Activated CD4-positive, alpha-beta T cell treated with anti-CD3 and anti-CD28 coated beads for 4 hours (primary cell): Measurements from ENCODE around the gene SPNS2.

Experiments used
- DNase-seq, 2 donors: peaks; one replicate each; pipeline ENCODE4 v3.0.0-alpha.2; 2020

Gene SPNS2

GRCh38 chr17:4539025-4539424 is 40.3 kb downstream of the SPNS2 start:
- no peak for DNase-seq

- DNase-seq: no peak
These were observed 41.0 kb downstream of the SPNS2 start for GRCh38 chr17:4539576-4540223.

GRCh38 chr17:4540224-4540651 is 41.6 kb downstream of the SPNS2 start:
- no peak for DNase-seq

GRCh38 chr17:4540687-4541327 is 42.1 kb downstream of the SPNS2 start:
- no peak for DNase-seq

- no peak for DNase-seq
These were observed 42.8 kb downstream of the SPNS2 start for GRCh38 chr17:4541328-4542002.

GRCh38 chr17:4542003-4542725 is 43.5 kb downstream of the SPNS2 start:
- DNase-seq: no peak

- no peak for DNase-seq
These were observed 44.1 kb downstream of the SPNS2 start for GRCh38 chr17:4542726-4543191.

- no peak for DNase-seq
These were observed 44.9 kb downstream of the SPNS2 start for GRCh38 chr17:4543557-4544026.

- no peak for DNase-seq
These were observed 45.7 kb downstream of the SPNS2 start for GRCh38 chr17:4544135-4544950.

- DNase-seq: no peak
These were observed 46.2 kb downstream of the SPNS2 start for GRCh38 chr17:4544951-4545216.

- DNase-seq: no peak
These were observed 46.7 kb downstream of the SPNS2 start for GRCh38 chr17:4545217-4545951.

- DNase-seq: no peak
These were observed 48.6 kb downstream of the SPNS2 start for GRCh38 chr17:4547118-4547906.

- no peak for DNase-seq
These were observed 49.4 kb downstream of the SPNS2 start for GRCh38 chr17:4548061-4548461.

GRCh38 chr17:4548721-4549531 is 50.2 kb downstream of the SPNS2 start:
- no peak for DNase-seq

GRCh38 chr17:4549781-4550533 is 51.3 kb downstream of the SPNS2 start:
- DNase-seq: no peak

GRCh38 chr17:4550534-4551039 is 51.9 kb downstream of the SPNS2 start:
- DNase-seq: no peak

- DNase-seq: no peak
These were observed 52.5 kb downstream of the SPNS2 start for GRCh38 chr17:4551141-4551540.

GRCh38 chr17:4551796-4552525 is 53.3 kb downstream of the SPNS2 start:
- no peak for DNase-seq
